ENCODE data around the gene ACHE. TPM values are rescaled to one million over a fixed set of nuclear protein-coding genes. Genes with fewer than 3 reads are reported as not detected.
A peak's percentile ranks its signal among the peaks of the same experiment; 100 is the strongest.

Gene ACHE
- total RNA-seq, 2 experiments from 2014 or later, result not detected

- intact Hi-C loops (cut with micrococcal nuclease; ENCODE audit: unreplicated experiment), result no loop called here
- H3K36me3 ChIP-seq (ENCODE audit: insufficient read depth, low read length), result peaks cover 27% of the 10 kb centered on the region
- peaks cover 34% of the 10 kb centered on the region for H3K4me1 ChIP-seq (ENCODE audit: insufficient read depth, low read length, poor library complexity, severe bottlenecking)
- H4K20me1 ChIP-seq (ENCODE audit: insufficient read depth, low read length), result peaks cover 9% of the 10 kb centered on the region
- no peaks in the 10 kb centered on the region for H3K9me3 ChIP-seq (ENCODE audit: low read length)
- peaks cover 38% of the 10 kb centered on the region for H3K79me2 ChIP-seq (ENCODE audit: insufficient read depth, low read depth, low read length)
- peak overlapping the region; percentile 91 for H3K4me2 ChIP-seq (ENCODE audit: low read length)
- ChIA-PET CTCF (ENCODE audit: unreplicated experiment) (no interaction called here), POLR2A (interaction anchor here (0.7 kb wide), 1 partner anchor 32 kb away, joined by 3 read pairs; no protein-coding TSS in a partner anchor)
- no peak for TF ChIP-seq EZH2phosphoT487 (IDR thresholded peaks at IDR 0.05; ENCODE audit: borderline replicate concordance, low read depth, low read length)
- no peak for DNase-seq (ENCODE audit: low spot score)
- peak overlapping the region; percentile 76 for H3K27ac ChIP-seq (ENCODE audit: low read depth, low read length, poor library complexity, severe bottlenecking)
- H3K9me2 ChIP-seq (ENCODE audit: insufficient read depth, low read length), result no peaks in the 10 kb centered on the region
- H2AFZ ChIP-seq (ENCODE audit: low read length), result peak overlapping the region; percentile 67; the same call in 1 of the 2 replicates
- BruUV-seq (replicated peaks), result no TSS peak
- peak overlapping the region; percentile 78 for H3K4me3 ChIP-seq (ENCODE audit: low read depth, low read length, poor library complexity, severe bottlenecking)
Measured at GRCh38 chr7:100873599-100874299, 21.9 kb downstream of the ACHE start.

GRCh38 chr7:100867776-100868485, 27.8 kb downstream of the ACHE start:
- intact Hi-C loops (cut with micrococcal nuclease; ENCODE audit: unreplicated experiment), result no loop called here
- no peaks in the 10 kb centered on the region for H3K9me3 ChIP-seq (ENCODE audit: low read length)
- BruUV-seq (replicated peaks), result no TSS peak
- CTCF ChIA-PET (ENCODE audit: unreplicated experiment), result no interaction called here
- peaks cover 9% of the 10 kb centered on the region for H3K4me1 ChIP-seq (ENCODE audit: insufficient read depth, low read length, poor library complexity, severe bottlenecking)
- TF ChIP-seq CTCF (conservative IDR thresholded peaks at IDR 0.05; ENCODE audit: low read length), result no peak
- no peak for TF ChIP-seq EZH2phosphoT487 (IDR thresholded peaks at IDR 0.05; ENCODE audit: borderline replicate concordance, low read depth, low read length)
- no peaks in the 10 kb centered on the region for H4K20me1 ChIP-seq (ENCODE audit: insufficient read depth, low read length)
- no peak overlapping the region for H3K4me3 ChIP-seq (ENCODE audit: low read depth, low read length, poor library complexity, severe bottlenecking)
- POLR2A ChIA-PET, result no interaction called here
- no peak overlapping the region for H3K27ac ChIP-seq (ENCODE audit: low read depth, low read length, poor library complexity, severe bottlenecking)
- H3K79me2 ChIP-seq (ENCODE audit: insufficient read depth, low read depth, low read length), result no peaks in the 10 kb centered on the region
- no peaks in the 10 kb centered on the region for H3K9me2 ChIP-seq (ENCODE audit: insufficient read depth, low read length)
- no peak overlapping the region for H2AFZ ChIP-seq (ENCODE audit: low read length)
- DNase-seq (ENCODE audit: low spot score), result no peak
- peak overlapping the region; percentile 57; the same call in 1 of the 2 replicates for H3K4me2 ChIP-seq (ENCODE audit: low read length)
- H3K36me3 ChIP-seq (ENCODE audit: insufficient read depth, low read length), result peaks cover 9% of the 10 kb centered on the region; the same call in 1 of the 2 replicates

GRCh38 chr7:100867040-100867775, 28.5 kb downstream of the ACHE start, which contains the start of gene TRIP6:
TSS of gene TRIP6 (plus strand) at chr7:100867387. CDS start at chr7:100867498, 111 bp downstream.
- ChIA-PET CTCF (ENCODE audit: unreplicated experiment) (no interaction called here), POLR2A (no interaction called here)
- TF ChIP-seq CTCF (conservative IDR thresholded peaks at IDR 0.05; ENCODE audit: low read length) (no peak), EZH2phosphoT487 (IDR thresholded peaks at IDR 0.05; ENCODE audit: borderline replicate concordance, low read depth, low read length) (no peak)
- Histone ChIP-seq H2AFZ (ENCODE audit: low read length) (peak within 1 kb of the TSS; percentile 63), H3K4me1 (ENCODE audit: insufficient read depth, low read length, poor library complexity, severe bottlenecking) (peaks cover 9% of the 10 kb centered on the region), H3K4me3 (ENCODE audit: low read depth, low read length, poor library complexity, severe bottlenecking) (no peak within 1 kb of the TSS), H4K20me1 (ENCODE audit: insufficient read depth, low read length) (no peaks in the 10 kb centered on the region), H3K27ac (ENCODE audit: low read depth, low read length, poor library complexity, severe bottlenecking) (no peak within 1 kb of the TSS), H3K9me3 (ENCODE audit: low read length) (no peaks in the 10 kb centered on the region), H3K79me2 (ENCODE audit: insufficient read depth, low read depth, low read length) (no peaks in the 10 kb centered on the region), H3K36me3 (ENCODE audit: insufficient read depth, low read length) (peaks cover 9% of the 10 kb centered on the region; the same call in 1 of the 2 replicates), H3K9me2 (ENCODE audit: insufficient read depth, low read length) (no peaks in the 10 kb centered on the region), H3K4me2 (ENCODE audit: low read length) (peak within 1 kb of the TSS; percentile 57)
- DNase-seq (ENCODE audit: low spot score), result no peak
- intact Hi-C loops (cut with micrococcal nuclease; ENCODE audit: unreplicated experiment), result no loop called here
- BruUV-seq (replicated peaks), result no TSS peak

Measured in OCI-LY7 (cell line).